KOPT-K1 (cell line): ENCODE measurements around the gene CD58.
A peak's percentile ranks its signal among the peaks of the same experiment; 100 is the strongest.
"Not testable (repeated sequence)": the region's sequence is repeated elsewhere in the genome, so short reads cannot be mapped to it uniquely, and the experiment has no call there.

Experiments
- H3K27ac ChIP-seq: fragments of 200-600 bp; sonication (generic); 2 replicates; pipeline ENCODE4 v1.5.1; 2016; ENCODE audit warnings: antibody characterized with exemption, mild to moderate bottlenecking, low read depth, low read length; ENCODE audit not compliant: poor library complexity, severe bottlenecking
- H3K36me3 ChIP-seq: fragments of 200-600 bp; sonication (generic); 2 replicates; pipeline ENCODE4 v1.5.1; 2017; ENCODE audit warnings: antibody characterized with exemption, mild to moderate bottlenecking, low read length, moderate library complexity; ENCODE audit not compliant: insufficient read depth
- H3K9me3 ChIP-seq: fragments of 200-600 bp; sonication (generic); 2 replicates; pipeline ENCODE4 v1.5.1; 2017; ENCODE audit warnings: antibody characterized with exemption, low read length, mild to moderate bottlenecking; ENCODE audit not compliant: insufficient read depth, poor library complexity, severe bottlenecking

The CD58 gene, protein sequence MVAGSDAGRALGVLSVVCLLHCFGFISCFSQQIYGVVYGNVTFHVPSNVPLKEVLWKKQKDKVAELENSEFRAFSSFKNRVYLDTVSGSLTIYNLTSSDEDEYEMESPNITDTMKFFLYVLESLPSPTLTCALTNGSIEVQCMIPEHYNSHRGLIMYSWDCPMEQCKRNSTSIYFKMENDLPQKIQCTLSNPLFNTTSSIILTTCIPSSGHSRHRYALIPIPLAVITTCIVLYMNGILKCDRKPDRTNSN

DNA sequence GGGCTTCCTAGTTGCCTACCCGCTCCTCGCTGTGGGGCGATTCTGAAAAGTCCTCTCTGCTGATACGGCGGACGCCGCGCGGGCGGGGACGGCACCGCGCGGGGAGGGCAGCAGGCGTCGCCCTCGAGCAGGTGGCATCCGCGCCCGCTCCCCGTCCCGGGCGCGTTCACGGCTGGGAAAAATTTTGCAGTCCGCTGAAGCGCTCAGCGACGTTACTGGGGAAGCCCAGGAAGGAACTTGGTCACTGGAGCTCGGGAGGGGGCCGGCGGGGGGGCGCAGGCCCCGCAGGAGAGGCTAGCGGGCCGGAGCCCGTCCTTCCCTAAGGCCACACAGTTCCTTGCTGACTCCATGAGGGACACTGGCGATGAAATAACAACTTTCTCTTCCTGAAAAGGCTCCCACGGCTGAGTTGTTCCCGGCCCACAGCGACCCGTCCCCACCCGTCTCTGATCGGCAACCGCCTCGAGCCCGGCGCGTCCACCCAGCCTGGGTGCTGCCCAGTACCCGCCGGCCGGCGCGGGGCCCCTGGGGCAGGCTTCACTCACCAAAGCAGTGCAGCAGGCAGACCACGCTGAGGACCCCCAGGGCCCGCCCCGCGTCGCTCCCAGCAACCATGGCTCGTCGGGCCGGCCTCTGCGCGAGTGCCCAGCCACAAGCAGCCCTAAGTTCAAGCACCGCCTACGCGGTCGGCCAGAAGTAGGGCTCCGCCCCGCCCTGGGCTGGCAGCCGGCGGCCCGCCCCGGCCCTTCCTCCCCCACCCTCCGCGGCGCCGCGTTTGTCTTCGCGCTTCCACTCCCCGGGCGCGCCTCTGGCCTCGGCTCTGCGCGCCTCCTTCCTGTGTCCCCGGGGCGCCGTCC, at the start of gene CD58:
CD58 (minus strand) TSS at position 669 of the 857 bp plus-strand sequence; CDS start at position 615, 54 bp downstream.
- Histone ChIP-seq H3K9me3 (peaks cover 6% of the 10 kb centered on the region), H3K27ac (peak within 1 kb of the TSS; percentile 97), H3K36me3 (peaks cover 13% of the 10 kb centered on the region)

DNA sequence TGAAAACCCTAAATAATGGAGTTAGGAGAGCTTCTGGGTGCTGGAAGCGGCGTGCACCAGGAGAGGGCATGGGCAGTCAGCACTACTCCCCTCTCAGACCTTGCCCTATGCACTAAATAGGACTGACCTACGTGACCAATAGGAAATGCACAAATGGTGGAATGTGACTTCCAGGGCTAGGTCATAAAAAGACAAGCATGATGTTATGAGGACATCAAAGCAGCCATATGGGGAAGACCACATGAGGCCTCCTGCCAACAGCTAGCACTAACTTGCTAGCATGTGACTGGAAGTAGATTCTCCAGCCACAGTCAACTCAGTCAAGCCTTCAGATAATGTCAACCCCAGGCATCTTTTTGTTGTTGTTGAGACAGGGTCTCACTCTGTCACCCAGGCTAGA, 49.6 kb upstream of the CD58 start:
- H3K36me3 ChIP-seq, H3K27ac ChIP-seq, H3K9me3 ChIP-seq: not testable (repeated sequence)

DNA sequence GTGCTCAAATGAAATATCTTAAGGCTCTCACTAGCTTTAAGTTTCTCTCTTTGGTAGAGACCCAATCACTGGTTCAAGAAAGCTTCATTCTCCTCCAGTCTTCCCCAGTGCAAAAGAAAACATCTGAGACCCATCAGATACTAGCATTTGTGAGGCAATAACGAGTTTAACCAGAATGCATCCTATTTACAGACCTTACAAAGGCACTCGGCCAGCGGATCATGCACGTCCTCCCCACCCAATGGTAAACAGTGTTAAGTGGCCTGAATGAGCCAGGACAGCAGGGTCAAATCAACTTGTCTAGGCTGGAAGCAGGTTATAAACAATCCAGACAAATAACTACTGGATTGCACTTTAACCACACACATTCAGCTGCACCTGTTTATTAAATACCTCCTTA, 48.3 kb upstream of the CD58 start:
- H3K36me3 ChIP-seq, H3K27ac ChIP-seq, H3K9me3 ChIP-seq: not testable (repeated sequence)

DNA sequence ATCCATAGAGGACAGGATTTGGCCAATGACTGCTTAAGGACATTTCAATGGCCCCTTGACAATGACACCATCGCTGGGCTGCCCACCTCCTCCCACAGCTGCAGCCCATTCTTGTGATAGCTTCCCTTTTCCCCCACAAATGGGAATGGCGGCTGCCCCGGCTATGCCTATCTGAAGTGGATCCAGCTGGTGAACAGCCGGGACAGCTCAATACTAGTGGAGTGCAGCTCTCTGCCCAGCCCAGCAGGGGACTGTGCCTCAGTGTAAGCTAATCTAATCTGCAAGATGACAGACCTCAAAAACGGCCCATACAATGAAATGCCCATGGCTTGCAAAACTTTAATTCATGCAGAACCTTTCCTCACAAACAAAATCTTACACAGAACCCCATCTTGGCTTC, 47.0 kb upstream of the CD58 start:
- H3K9me3 ChIP-seq, H3K27ac ChIP-seq, H3K36me3 ChIP-seq: not testable (repeated sequence)

DNA sequence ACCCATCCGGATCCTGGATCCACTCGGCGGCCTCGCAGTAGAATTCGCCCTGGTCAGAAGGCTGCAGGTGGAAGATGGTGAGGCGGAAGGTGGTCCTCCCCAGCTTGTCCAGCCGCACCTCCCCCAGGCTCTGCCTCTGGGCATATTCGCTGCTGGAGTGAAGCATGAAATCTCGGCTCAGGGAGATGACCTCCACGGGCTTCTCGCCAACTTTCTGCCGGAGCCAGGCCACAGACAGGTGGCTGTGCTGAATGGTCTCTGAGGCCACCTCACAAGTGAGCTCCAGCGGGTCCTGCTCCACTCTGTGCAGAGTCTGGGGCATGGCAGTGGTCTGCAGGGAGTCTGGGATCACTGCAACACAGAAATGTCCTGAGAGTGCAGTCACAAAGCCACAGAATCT, 43.0 kb upstream of the CD58 start:
- not testable (repeated sequence) for H3K9me3 ChIP-seq, H3K27ac ChIP-seq, H3K36me3 ChIP-seq

DNA sequence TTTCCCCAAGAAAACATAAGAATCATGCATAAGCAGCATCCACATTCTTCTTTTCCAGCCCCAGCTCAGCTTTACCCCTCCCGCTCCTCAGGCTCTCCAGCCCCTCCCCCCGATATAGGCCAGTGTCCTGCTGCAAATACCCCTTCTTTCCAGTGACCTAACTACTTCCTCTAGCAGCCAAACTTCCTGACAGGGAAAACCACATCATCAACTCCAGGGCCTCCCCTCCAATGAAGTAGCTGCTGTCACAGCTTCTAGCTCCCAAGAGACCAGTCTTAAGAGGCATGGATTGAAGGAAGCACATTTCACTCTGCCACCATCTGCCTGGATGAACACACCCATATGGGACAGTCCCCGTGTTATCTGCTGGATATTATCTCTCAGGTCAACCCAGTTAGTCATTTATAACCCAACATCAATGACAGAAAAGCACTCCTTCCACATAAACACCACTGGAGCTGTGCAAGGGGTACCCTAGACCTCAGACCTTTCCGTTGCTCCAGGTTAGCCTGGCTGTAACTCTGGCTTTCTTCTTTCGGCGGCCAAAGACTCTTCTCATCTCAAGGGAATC, 39.1 kb upstream of the CD58 start:
- H3K36me3 ChIP-seq, H3K27ac ChIP-seq, H3K9me3 ChIP-seq: not testable (repeated sequence)

DNA sequence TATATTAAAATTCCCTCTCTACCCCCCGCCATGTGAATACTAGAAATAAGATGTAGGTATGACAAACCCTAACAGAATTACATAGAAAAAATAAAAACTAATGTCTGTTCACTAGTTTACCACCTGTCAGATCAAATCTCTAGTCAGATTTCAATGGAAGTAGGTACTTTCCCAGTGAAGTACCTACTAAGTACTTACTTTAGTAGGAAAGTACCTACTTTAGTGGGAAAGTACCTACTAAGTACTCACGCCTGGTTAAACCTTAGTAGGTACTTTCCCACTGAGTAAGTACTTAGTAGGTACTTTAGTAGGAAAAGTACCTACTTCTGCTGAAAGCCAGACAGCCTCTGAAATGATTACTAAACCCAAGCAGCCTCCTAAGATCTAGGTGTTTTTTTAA, 38.0 kb upstream of the CD58 start:
- not testable (repeated sequence) for H3K36me3 ChIP-seq, H3K9me3 ChIP-seq, H3K27ac ChIP-seq

DNA sequence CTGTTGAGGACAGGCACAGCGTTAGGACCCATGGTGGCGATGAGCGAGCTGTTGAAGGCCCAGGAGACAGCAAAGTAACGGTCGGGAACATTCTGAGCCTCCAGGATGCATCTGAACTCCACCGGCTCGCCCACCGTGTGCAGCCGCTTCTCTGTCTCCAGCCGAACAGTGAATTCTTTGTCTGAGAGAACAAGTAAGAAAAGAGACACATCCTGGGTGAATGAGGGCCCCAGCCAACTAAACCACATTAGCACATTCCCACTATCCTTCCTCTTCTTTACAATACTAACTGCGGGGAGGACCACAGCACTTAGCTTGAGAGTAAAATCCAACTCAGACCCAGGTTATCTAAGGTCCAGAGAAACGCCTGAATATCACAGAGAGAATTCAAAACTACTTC, 37.3 kb upstream of the CD58 start:
- H3K9me3 ChIP-seq, H3K36me3 ChIP-seq, H3K27ac ChIP-seq: not testable (repeated sequence)

DNA sequence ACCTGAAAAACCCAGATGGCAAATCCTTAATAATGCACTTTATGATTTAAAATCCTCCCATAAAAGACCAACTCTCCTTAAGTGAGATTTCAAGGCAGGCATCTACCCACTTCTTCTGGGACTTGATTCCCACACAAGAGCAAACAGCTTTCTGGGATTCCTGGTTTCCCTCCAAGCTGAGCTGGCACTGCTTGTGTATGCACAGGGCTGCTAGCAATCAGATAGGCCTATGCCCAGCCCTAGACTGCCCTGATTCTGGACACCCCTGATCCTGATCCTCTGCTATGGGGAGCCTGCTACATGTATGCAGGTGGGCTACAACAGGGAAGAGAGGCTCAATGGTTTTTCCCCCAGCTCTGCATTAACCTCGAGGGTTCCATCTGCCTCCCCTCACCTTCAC, 36.6 kb upstream of the CD58 start:
- not testable (repeated sequence) for H3K27ac ChIP-seq, H3K9me3 ChIP-seq, H3K36me3 ChIP-seq

DNA sequence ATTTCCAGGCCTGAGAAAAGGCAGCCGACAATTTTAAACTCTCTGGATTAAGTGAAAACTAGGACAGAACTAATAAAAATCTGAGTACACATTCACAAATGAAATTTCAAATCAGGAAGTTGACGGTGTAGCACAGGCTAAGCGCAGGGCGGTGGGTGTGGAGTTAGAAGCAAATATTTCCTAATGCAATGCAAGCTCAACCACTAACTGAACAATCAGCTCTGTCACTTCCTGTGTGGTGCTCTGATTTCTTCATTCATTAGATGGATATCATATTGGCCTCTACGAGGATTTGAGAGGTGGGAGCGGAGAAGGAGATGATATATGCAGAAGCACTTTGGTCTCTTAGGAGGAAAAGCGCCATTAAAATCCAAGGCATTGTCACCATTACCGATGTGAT, 35.2 kb upstream of the CD58 start:
- H3K27ac ChIP-seq, result peak overlapping the region; percentile 45
- not testable (repeated sequence) for H3K36me3 ChIP-seq, H3K9me3 ChIP-seq

DNA sequence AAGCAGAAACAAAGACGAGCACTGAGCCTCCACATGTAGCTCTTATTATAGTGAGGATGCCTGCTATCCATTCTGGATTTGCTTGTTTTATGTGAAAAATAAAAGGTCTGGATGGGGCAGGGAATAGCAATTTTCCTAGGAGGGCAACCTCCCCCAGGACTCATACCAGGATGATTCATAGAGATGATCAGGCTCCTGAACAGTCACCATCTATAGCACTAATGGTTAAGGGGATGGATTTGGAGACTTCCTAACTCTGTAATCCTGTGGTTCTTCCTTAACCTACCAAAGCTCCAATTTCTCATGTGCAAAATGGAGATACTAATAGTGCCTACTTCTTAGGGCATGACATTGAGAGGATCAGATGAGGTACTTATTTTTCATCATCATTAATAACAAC, 34.5 kb upstream of the CD58 start:
- peak overlapping the region; percentile 45 for H3K27ac ChIP-seq
- no peaks in the 10 kb centered on the region for H3K9me3 ChIP-seq
- H3K36me3 ChIP-seq, result no peaks in the 10 kb centered on the region

DNA sequence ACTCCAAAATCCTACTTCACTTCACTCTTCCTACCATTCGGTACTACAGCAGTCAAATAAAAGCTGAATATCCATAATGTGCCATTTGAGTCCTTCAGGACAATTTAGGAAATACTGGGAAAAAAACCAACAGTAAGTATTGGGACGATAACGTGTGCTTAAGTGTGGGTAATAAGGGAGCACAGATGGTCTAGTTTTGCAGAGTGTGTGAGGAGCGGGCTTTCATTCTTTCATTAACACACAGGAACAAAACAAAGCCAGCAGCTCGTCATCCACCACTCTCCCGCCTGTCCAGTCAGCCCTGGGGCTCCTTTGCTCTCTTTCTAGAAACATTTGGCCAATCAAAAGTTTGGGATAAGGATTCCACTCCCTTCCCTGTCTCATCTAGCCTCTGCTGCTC, 33.6 kb upstream of the CD58 start:
- H3K9me3 ChIP-seq, H3K36me3 ChIP-seq, H3K27ac ChIP-seq: not testable (repeated sequence)

DNA sequence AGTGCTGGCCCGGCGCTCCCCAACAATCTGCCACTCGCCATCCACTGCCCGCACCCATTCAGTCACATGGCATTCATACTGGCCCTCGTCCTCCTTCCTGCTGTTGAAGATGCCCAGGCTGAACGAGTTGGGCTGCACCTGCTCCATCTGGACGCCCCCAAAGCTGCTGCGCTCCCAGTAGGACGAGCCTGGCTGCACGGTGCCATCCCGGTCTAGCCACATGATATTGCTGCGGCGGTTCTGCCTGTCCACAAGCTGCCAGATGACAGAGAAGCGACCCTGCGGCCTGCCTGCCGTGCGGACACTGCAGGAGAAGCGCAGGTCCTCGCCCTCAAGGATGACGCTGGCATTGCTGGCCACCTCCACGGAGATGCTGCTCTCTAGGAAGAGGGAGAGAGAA, 32.8 kb upstream of the CD58 start:
- H3K9me3 ChIP-seq, H3K36me3 ChIP-seq, H3K27ac ChIP-seq: not testable (repeated sequence)

DNA sequence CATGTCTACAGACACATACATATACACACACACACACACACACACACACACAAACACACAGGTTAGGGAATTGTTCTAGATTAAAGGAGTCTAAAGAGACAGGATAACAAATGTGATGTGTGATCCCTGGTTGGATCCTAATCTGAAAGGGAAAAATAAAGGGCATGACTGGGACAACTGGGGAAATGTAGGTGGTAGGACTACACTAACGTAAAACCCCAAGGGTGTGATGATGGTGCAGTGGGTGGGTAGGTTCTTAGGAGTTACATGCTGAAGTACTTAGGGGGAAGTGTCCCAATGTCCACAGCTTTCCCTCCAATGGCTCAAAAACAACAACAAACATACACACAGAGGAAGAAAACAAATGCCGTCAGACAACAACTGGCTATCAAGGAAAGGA, 28.5 kb upstream of the CD58 start:
- H3K36me3 ChIP-seq, H3K9me3 ChIP-seq, H3K27ac ChIP-seq: not testable (repeated sequence)

DNA sequence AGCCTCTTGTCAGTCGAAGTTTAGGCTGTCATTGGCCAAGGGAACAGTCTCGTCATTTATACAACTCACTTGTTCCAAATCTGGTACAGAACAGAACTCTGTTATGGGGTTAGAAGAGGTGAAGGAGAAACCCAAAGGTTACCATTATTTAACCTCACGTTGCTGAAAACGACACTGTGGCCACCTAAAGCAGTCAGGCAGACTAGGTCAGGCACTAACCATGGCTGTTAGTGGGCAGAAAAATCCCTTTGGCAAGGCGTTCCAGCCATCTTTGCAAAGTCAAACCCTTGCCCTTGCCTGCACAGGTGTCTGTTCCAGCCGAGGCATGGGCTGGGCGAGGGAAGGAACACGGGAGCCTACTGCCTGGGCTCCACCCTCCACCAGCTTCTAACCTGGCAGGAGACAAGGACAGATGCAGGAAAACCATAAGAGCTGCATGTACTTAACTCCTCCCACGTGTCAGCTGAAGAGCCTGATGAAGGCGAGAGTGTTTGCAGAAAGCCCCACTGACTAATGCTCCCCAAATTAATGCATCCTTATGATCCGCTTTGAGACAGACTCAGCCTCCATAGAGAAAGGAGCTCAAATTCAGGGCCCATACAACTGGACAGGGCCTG, 27.7 kb upstream of the CD58 start:
- H3K9me3 ChIP-seq, H3K27ac ChIP-seq: not testable (repeated sequence)

More for the DNA sequence above, 27.7 kb upstream of the CD58 start:
- H3K36me3 ChIP-seq, result not testable (repeated sequence)
